ENCODE measurements around the gene TXNDC11. TPM values are rescaled to one million over a fixed set of nuclear protein-coding genes. Genes with fewer than 3 reads are reported as not detected.

The TXNDC11 gene
- total RNA-seq, 6 donors from 2014 or later: 81.2 to 148 (median 117) TPM

GRCh38 chr16:11716336-11716735, 26.3 kb downstream of the TXNDC11 start:
- Histone ChIP-seq H3K4me3 (no peak overlapping the region), H3K9me3 (no peaks in the 10 kb centered on the region), H3K4me1 (peaks cover 4 to 34% (median 18%) of the 10 kb centered on the region in 4 donors), H3K36me3 (peaks cover 12 to 53% (median 32%) of the 10 kb centered on the region in 4 donors), H3K27me3 (no peaks in the 10 kb centered on the region), H3K27ac (peak overlapping the region in 2 of 4 donors; percentile 0 to 39)
- TF ChIP-seq CTCF (IDR thresholded peaks at IDR 0.05) (no peak), POLR2A (IDR thresholded peaks at IDR 0.05) (no peak), POLR2AphosphoS5 (IDR thresholded peaks at IDR 0.05) (no peak), EP300 (IDR thresholded peaks at IDR 0.05) (no peak)
- ATAC-seq (ENCODE audit: low FRiP score in 2 of 2): no peak
- no peak for DNase-seq

- TF ChIP-seq EP300 (IDR thresholded peaks at IDR 0.05) (no peak), POLR2AphosphoS5 (IDR thresholded peaks at IDR 0.05) (no peak), POLR2A (IDR thresholded peaks at IDR 0.05) (no peak)
- Histone ChIP-seq H3K27me3 (no peaks in the 10 kb centered on the region), H3K4me1 (peaks cover 0 to 34% (median 14%) of the 10 kb centered on the region in 4 donors), H3K36me3 (peaks cover 5 to 52% (median 28%) of the 10 kb centered on the region in 4 donors), H3K9me3 (no peaks in the 10 kb centered on the region), H3K4me3 (no peak overlapping the region), H3K27ac (peak overlapping the region in 1 of 4 donors; percentile 30)
- 87 to 90% methylated on average over 8 of the region's 8 CpGs for WGBS, 2 donors
- no peak for DNase-seq
- no peak for ATAC-seq (ENCODE audit: low FRiP score in 2 of 2)
Observed at GRCh38 chr16:11715246-11715947, 27.3 kb downstream of the TXNDC11 start.

- H3K4me3 ChIP-seq: no peak overlapping the region
- no peak overlapping the region for H3K27ac ChIP-seq
- H3K4me1 ChIP-seq: peaks cover 0 to 25% (median 10%) of the 10 kb centered on the region in 4 donors
- DNase-seq (no peak), ATAC-seq (ENCODE audit: low FRiP score in 2 of 2) (no peak)
- peaks cover 3 to 66% (median 35%) of the 10 kb centered on the region in 4 donors for H3K36me3 ChIP-seq
- 83 to 90% methylated on average over 3 of the region's 3 CpGs for WGBS, 2 donors
- H3K27me3 ChIP-seq: no peaks in the 10 kb centered on the region
- no peaks in the 10 kb centered on the region for H3K9me3 ChIP-seq
- TF ChIP-seq CTCF (IDR thresholded peaks at IDR 0.05): no peak
- no peak for TF ChIP-seq POLR2A (IDR thresholded peaks at IDR 0.05)
- TF ChIP-seq EP300 (IDR thresholded peaks at IDR 0.05): no peak
Observed at GRCh38 chr16:11712122-11712521, 30.5 kb downstream of the TXNDC11 start.

GRCh38 chr16:11711662-11712061, 31.0 kb downstream of the TXNDC11 start:
- ATAC-seq (ENCODE audit: low FRiP score in 2 of 2): peak in 1 of 2 donors; percentile 65
- peaks cover 3 to 66% (median 35%) of the 10 kb centered on the region in 4 donors for H3K36me3 ChIP-seq

GRCh38 chr16:11708421-11708820, 34.2 kb downstream of the TXNDC11 start:
- Histone ChIP-seq H3K4me3 (no peak overlapping the region), H3K27ac (no peak overlapping the region), H3K9me3 (no peaks in the 10 kb centered on the region), H3K4me1 (peaks cover 4 to 17% (median 10%) of the 10 kb centered on the region in 4 donors), H3K27me3 (no peaks in the 10 kb centered on the region), H3K36me3 (peaks cover 3 to 50% (median 33%) of the 10 kb centered on the region in 4 donors)
- WGBS, 2 donors: 100% methylated on average over 1 of the region's 1 CpG
- TF ChIP-seq POLR2A (IDR thresholded peaks at IDR 0.05) (no peak), EP300 (IDR thresholded peaks at IDR 0.05) (no peak)
- DNase-seq (no peak), ATAC-seq (ENCODE audit: low FRiP score in 2 of 2) (no peak)

More at GRCh38 chr16:11711662-11712061, 31.0 kb downstream of the TXNDC11 start:
- DNase-seq: no peak
- TF ChIP-seq POLR2A (IDR thresholded peaks at IDR 0.05) (no peak), EP300 (IDR thresholded peaks at IDR 0.05) (no peak), CTCF (IDR thresholded peaks at IDR 0.05) (no peak), POLR2AphosphoS5 (IDR thresholded peaks at IDR 0.05) (no peak)
- peaks cover 2 to 22% (median 7%) of the 10 kb centered on the region in 4 donors for H3K4me1 ChIP-seq
- H3K27me3 ChIP-seq: no peaks in the 10 kb centered on the region
- 75 to 80% methylated on average over 4 of the region's 4 CpGs for WGBS, 2 donors
- H3K27ac ChIP-seq: no peak overlapping the region
- H3K9me3 ChIP-seq: no peaks in the 10 kb centered on the region
- H3K4me3 ChIP-seq: no peak overlapping the region

Measured in upper lobe of left lung (tissue), 6 donors.